ENCODE measurements around the gene PTPN20.

Gene PTPN20

GRCh38 chr10:47048526-47048905 is 137.3 kb downstream of the PTPN20 start:
- DNase-seq (ENCODE audit: low spot score): no peak

GRCh38 chr10:47049056-47049851 is 138.0 kb downstream of the PTPN20 start:
- DNase-seq (ENCODE audit: low spot score): no peak

- no peak for DNase-seq (ENCODE audit: low spot score)
Observed at GRCh38 chr10:47049906-47050305, 138.7 kb downstream of the PTPN20 start.

GRCh38 chr10:47050618-47051455 is 139.6 kb downstream of the PTPN20 start:
- no peak for DNase-seq (ENCODE audit: low spot score)

- DNase-seq (ENCODE audit: low spot score): no peak
Observed at GRCh38 chr10:47051741-47052238, 140.6 kb downstream of the PTPN20 start.
